Uterus (tissue), 2 donors: ENCODE measurements around the gene ZNF804B.

Source experiments
- POLR2A ChIP-seq, 2 donors: fragments of 450-650 bp; IDR thresholded peaks; one replicate each; pipeline ENCODE4 v1.6.1; 2016; ENCODE audit warnings: antibody characterized with exemption in 2 of 2, mild to moderate bottlenecking in 1 of 2, moderate library complexity in 1 of 2
- TF ChIP-seq, protein P1 (sequence below), 4 experiments: fragments of 200-600 bp in 2 of 4; fragments of 450-650 bp in 2 of 4; sonication (generic) in 2 of 4; IDR thresholded peaks; one replicate each; pipeline ENCODE4 v1.5.1; 2016 to 2019; ENCODE audit warnings: antibody characterized with exemption in 4 of 4, mild to moderate bottlenecking in 2 of 4, moderate library complexity in 1 of 4

DNA sequence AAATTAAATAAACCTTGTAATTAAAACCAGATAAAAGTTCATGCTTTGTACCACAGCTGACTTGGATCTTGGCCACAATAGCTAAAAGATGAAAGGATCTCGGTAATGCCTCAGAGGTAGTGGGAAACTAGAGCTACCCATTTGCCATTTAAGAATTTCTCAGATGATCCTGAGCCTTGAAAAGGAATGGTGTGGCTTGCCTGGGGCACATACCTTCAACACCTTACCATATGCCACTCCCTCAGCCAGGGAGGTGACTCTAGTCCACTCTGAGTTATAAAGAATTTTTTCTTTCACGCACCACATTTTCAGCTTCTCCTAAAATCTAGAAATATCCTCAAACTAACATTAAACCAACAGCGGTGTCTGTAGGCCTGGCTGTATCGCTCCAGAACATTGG is 552.4 kb downstream of the ZNF804B start:
- TF ChIP-seq, protein P1, sequence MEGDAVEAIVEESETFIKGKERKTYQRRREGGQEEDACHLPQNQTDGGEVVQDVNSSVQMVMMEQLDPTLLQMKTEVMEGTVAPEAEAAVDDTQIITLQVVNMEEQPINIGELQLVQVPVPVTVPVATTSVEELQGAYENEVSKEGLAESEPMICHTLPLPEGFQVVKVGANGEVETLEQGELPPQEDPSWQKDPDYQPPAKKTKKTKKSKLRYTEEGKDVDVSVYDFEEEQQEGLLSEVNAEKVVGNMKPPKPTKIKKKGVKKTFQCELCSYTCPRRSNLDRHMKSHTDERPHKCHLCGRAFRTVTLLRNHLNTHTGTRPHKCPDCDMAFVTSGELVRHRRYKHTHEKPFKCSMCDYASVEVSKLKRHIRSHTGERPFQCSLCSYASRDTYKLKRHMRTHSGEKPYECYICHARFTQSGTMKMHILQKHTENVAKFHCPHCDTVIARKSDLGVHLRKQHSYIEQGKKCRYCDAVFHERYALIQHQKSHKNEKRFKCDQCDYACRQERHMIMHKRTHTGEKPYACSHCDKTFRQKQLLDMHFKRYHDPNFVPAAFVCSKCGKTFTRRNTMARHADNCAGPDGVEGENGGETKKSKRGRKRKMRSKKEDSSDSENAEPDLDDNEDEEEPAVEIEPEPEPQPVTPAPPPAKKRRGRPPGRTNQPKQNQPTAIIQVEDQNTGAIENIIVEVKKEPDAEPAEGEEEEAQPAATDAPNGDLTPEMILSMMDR (IDR thresholded peaks at IDR 0.05), result no peak
- no peak for TF ChIP-seq POLR2A (IDR thresholded peaks at IDR 0.05)
